T-helper 1 cell treated with Interleukin-12 subunit alpha and Interleukin-12 subunit beta and Interleukin-4 antibody, amounts not matched to agents 30 ng/mL and 1 ng/mL, for 36 hours (primary cell): ENCODE results near the gene CLIC3. TPM values are rescaled to one million over a fixed set of nuclear protein-coding genes. Genes with fewer than 3 reads are reported as not detected.
"Not testable (repeated sequence)": the region's sequence is repeated elsewhere in the genome, so short reads cannot be mapped to it uniquely, and the experiment has no call there.

Source experiments
- intact Hi-C: fragments of 100-400 bp; cut with micrococcal nuclease; formaldehyde crosslinking; loops from one replicate; pipeline ENCODE4 v1.15.1; 2024
- total RNA-seq: library from RNA; stranded (reverse); gene quantifications from 2 replicates; pipeline ENCODE4 v1.2.3, GENCODE V29; 2022

The CLIC3 gene
- 1.4 and 1.8 TPM in 2 replicates for total RNA-seq

- intact Hi-C loops: loop anchor here (1.0 kb wide), 1 partner anchor 209 kb away; no protein-coding TSS in a partner anchor
Measured at GRCh38 chr9:136996361-136997292, at the start of gene CLIC3. Gene CLIC3 (minus strand): TSS chr9:136996568. CDS start chr9:136996543, 25 bp downstream.

GRCh38 chr9:137045294-137046087 is 49.1 kb upstream of the CLIC3 start:
- intact Hi-C loops: loop anchor here (1.0 to 5.0 kb wide), 4 partner anchors 10 to 198 kb away; partner anchors contain the start of genes PHPT1 and RNF224

- intact Hi-C loops: loop anchor here (5.0 kb wide), 1 partner anchor 197 kb away; the partner anchor contains the start of gene PHPT1
Measured at GRCh38 chr9:137044502-137045177, 48.3 kb upstream of the CLIC3 start.

GRCh38 chr9:137044037-137044436 is 47.7 kb upstream of the CLIC3 start:
- intact Hi-C loops: no loop called here

GRCh38 chr9:137042751-137043727 is 46.7 kb upstream of the CLIC3 start:
- intact Hi-C loops: no loop called here

- intact Hi-C loops: no loop called here
Measured at GRCh38 chr9:137041124-137041523, 44.8 kb upstream of the CLIC3 start.

- intact Hi-C loops: no loop called here
Measured at GRCh38 chr9:137040568-137040967, 44.2 kb upstream of the CLIC3 start.

- intact Hi-C loops: no loop called here
Measured at GRCh38 chr9:137039611-137040366, 43.4 kb upstream of the CLIC3 start.

- intact Hi-C loops: no loop called here
Measured at GRCh38 chr9:137038916-137039315, 42.5 kb upstream of the CLIC3 start.

GRCh38 chr9:137037483-137037882 is 41.1 kb upstream of the CLIC3 start:
- intact Hi-C loops: no loop called here

GRCh38 chr9:137037035-137037434 is 40.7 kb upstream of the CLIC3 start:
- intact Hi-C loops: no loop called here

- intact Hi-C loops: loop anchor here (1.0 to 2.0 kb wide), 9 partner anchors 10 to 249 kb away; partner anchors contain the start of genes AJM1, FBXW5, MAN1B1 and NPDC1
Measured at GRCh38 chr9:137035937-137036336, 39.6 kb upstream of the CLIC3 start.

GRCh38 chr9:137035507-137035834 is 39.1 kb upstream of the CLIC3 start:
- intact Hi-C loops: loop anchor here (1.0 to 2.0 kb wide), 9 partner anchors 11 to 248 kb away; partner anchors contain the start of genes AJM1, FBXW5, MAN1B1 and NPDC1

GRCh38 chr9:137034709-137035506 is 38.5 kb upstream of the CLIC3 start:
- intact Hi-C loops: loop anchor here (1.0 to 2.0 kb wide), 9 partner anchors 11 to 248 kb away; partner anchors contain the start of genes AJM1, FBXW5, MAN1B1 and NPDC1

- intact Hi-C loops: loop anchor here (2.0 kb wide), 2 partner anchors 53 to 83 kb away; partner anchors contain the start of gene MAN1B1
Measured at GRCh38 chr9:137034039-137034708, 37.8 kb upstream of the CLIC3 start.

- intact Hi-C loops: not testable (repeated sequence)
Measured at GRCh38 chr9:137033481-137033880, 37.1 kb upstream of the CLIC3 start.

GRCh38 chr9:137032858-137033257 is 36.5 kb upstream of the CLIC3 start:
- intact Hi-C loops: no loop called here
